Esophagus squamous epithelium (tissue), 4 donors: ENCODE measurements around the gene HNMT.

ENCODE experiments used
- CTCF ChIP-seq, 6 experiments: fragments of 450-650 bp in 4 of 6; fragments of 200-600 bp in 2 of 6; sonication (generic) in 2 of 6; IDR thresholded peaks; one replicate each; pipeline ENCODE4 v1.5.1; 2016 to 2019; ENCODE audit warnings: antibody characterized with exemption in 6 of 6, mild to moderate bottlenecking in 4 of 6, moderate library complexity in 4 of 6
- POLR2A ChIP-seq, 4 donors: fragments of 450-650 bp; IDR thresholded peaks; one replicate each; pipeline ENCODE4 v1.6.1; 2017; ENCODE audit warnings: antibody characterized with exemption in 4 of 4, mild to moderate bottlenecking in 4 of 4, moderate library complexity in 3 of 4

- TF ChIP-seq CTCF (IDR thresholded peaks at IDR 0.05): no peak
- no peak for TF ChIP-seq POLR2A (IDR thresholded peaks at IDR 0.05)
These were observed 36.5 kb downstream of the HNMT start for GRCh38 chr2:138000796-138001195.
